Measurements from ENCODE around the gene ALPL.

GRCh38 chr1:21518774-21519455 lies 9.7 kb downstream of the ALPL start:
- TF ChIP-seq CTCF (IDR thresholded peaks at IDR 0.05): no peak
- no peak for TF ChIP-seq EP300 (IDR thresholded peaks at IDR 0.05)
- no peak for TF ChIP-seq POLR2AphosphoS5 (IDR thresholded peaks at IDR 0.05)
